PC-9 (cell line): ENCODE data around the gene KLHL18. TPM values are rescaled to one million over a fixed set of nuclear protein-coding genes. Genes with fewer than 3 reads are reported as not detected.

Experiments
- Bru-seq: library from RNA; stranded (reverse); fragments of 400-500 nt; gene quantifications from one replicate; lab custom pipeline; 2021; lab: Mats Ljungman, UMichigan
- BruChase-seq, 2 experiments: library from RNA; stranded (reverse); fragments of 400-500 nt; gene quantifications; one replicate each; lab custom pipeline; 2021; lab: Mats Ljungman, UMichigan
- BruUV-seq: library from RNA; stranded (reverse); fragments of 400-500 nt; replicated peaks from 2 replicates; lab custom pipeline; 2021; lab: Mats Ljungman, UMichigan
- CTCF ChIA-PET: fragments of 300-600 bp; sonication (Branson Sonifier 250); formaldehyde crosslinking; loops from one replicate; lab custom pipeline; 2022; ENCODE audit warnings: antibody characterized with exemption; lab: Charles Lee
- POLR2A ChIA-PET: fragments of 300-600 bp; sonication (Branson Sonifier 250); formaldehyde crosslinking; loops from one replicate; lab custom pipeline; 2022; ENCODE audit warnings: antibody characterized with exemption; ENCODE audit not compliant: unreplicated experiment; lab: Charles Lee
- DNase-seq, 2 experiments: peaks; one replicate each; pipeline versions ENCODE4 v3.0.0 to v3.0.0-alpha.2; 2015 to 2022; ENCODE audit warnings: mixed read lengths in 1 of 2
- H2AFZ ChIP-seq: fragments of 200-600 bp; sonication (generic); 2 replicates; pipeline ENCODE4 v1.8.1; 2017; ENCODE audit warnings: antibody characterized with exemption
- H3F3A ChIP-seq: fragments of 200-600 bp; sonication (generic); 2 replicates; pipeline ENCODE4 v1.8.1; 2017; ENCODE audit warnings: antibody characterized with exemption, mild to moderate bottlenecking, low read depth; ENCODE audit not compliant: insufficient read depth
- H3K27ac ChIP-seq: fragments of 200-600 bp; sonication (generic); 2 replicates; pipeline ENCODE4 v1.6.1; 2016; ENCODE audit warnings: mixed run types
- H3K27me3 ChIP-seq: fragments of 200-600 bp; sonication (generic); 2 replicates; pipeline ENCODE4 v1.6.1; 2016; ENCODE audit warnings: low read depth, mixed run types; ENCODE audit not compliant: insufficient read depth
- H3K36me3 ChIP-seq: fragments of 200-600 bp; sonication (generic); 2 replicates; pipeline ENCODE4 v1.6.1; 2016; ENCODE audit warnings: low read depth, mixed run types
- H3K4me1 ChIP-seq: fragments of 200-600 bp; sonication (generic); replicated peaks from 2 replicates; pipeline ENCODE4 v1.6.1; 2016; ENCODE audit warnings: mixed run types; ENCODE audit not compliant: insufficient read depth
- H3K4me2 ChIP-seq: fragments of 200-600 bp; sonication (generic); 2 replicates; pipeline ENCODE4 v1.6.1; 2017; ENCODE audit warnings: mixed run types
- H3K4me3 ChIP-seq: fragments of 200-600 bp; sonication (generic); 2 replicates; pipeline ENCODE4 v1.6.1; 2016; ENCODE audit warnings: mixed run types
- H3K79me2 ChIP-seq: fragments of 200-600 bp; sonication (generic); 2 replicates; pipeline ENCODE4 v1.6.1; 2017; ENCODE audit warnings: low read depth, mixed run types
- H3K9me2 ChIP-seq: fragments of 200-600 bp; sonication (generic); 2 replicates; pipeline ENCODE4 v1.8.1; 2017; ENCODE audit warnings: mild to moderate bottlenecking; ENCODE audit not compliant: insufficient read depth
- H3K9me3 ChIP-seq: fragments of 200-600 bp; sonication (generic); 2 replicates; pipeline ENCODE4 v1.8.1; 2016; ENCODE audit warnings: low read depth; ENCODE audit not compliant: insufficient read depth
- H4K20me1 ChIP-seq: fragments of 200-600 bp; sonication (generic); 2 replicates; pipeline ENCODE4 v1.8.1; 2017; ENCODE audit not compliant: insufficient read depth
- CTCF ChIP-seq: fragments of 200-600 bp; sonication (generic); conservative IDR thresholded peaks from 2 replicates; pipeline ENCODE4 v1.6.1; 2017; ENCODE audit warnings: mixed run types, antibody characterized with exemption, mild to moderate bottlenecking, moderate library complexity
- EZH2 ChIP-seq: fragments of 200-600 bp; sonication (generic); IDR thresholded peaks from 2 replicates; pipeline ENCODE4 v1.8.0; 2017; ENCODE audit warnings: antibody characterized with exemption, low read depth
- intact Hi-C: fragments of 100-400 bp; cut with micrococcal nuclease; formaldehyde crosslinking; loops from one replicate; pipeline ENCODE4 v1.10.0; 2022; ENCODE audit not compliant: unreplicated experiment
- long read RNA-seq: library from polyadenylated mRNA; stranded (forward); transcript quantifications from one replicate; pipeline ENCODE4 v2.0.0, GENCODE V29; 2022
- total RNA-seq: library from RNA; stranded (reverse); gene quantifications from 2 replicates; pipeline ENCODE4 v1.2.3, GENCODE V29; 2021

The KLHL18 gene
- total RNA-seq (16.0 and 21.9 TPM in 2 replicates), Bru-seq, nascent RNA (percentile 68 among the genes with signal in this experiment), BruChase-seq, experiment 1, labeled RNA remaining after a 2-hour chase (percentile 63 among the genes with signal in this experiment), BruChase-seq, experiment 2, labeled RNA remaining after a 6-hour chase (percentile 65 among the genes with signal in this experiment)
- long read RNA-seq, full-length matches to known transcripts: 5 of 15 reads
- long read RNA-seq, partial matches to known transcripts: 2 of 15 reads
- long read RNA-seq, other reads (novel, unspliced or antisense): 8 of 15 reads

- no peaks in the 10 kb centered on the region for H3K9me2 ChIP-seq
- CTCF ChIA-PET: interaction anchor here (1.3 kb wide), 1 partner anchor 129 kb away, joined by 4 read pairs; no protein-coding TSS in a partner anchor
- intact Hi-C loops: loop anchor here (5.0 kb wide), 1 partner anchor 40 kb away; no protein-coding TSS in a partner anchor
- peak within 1 kb of the TSS; percentile 93 for H3K4me2 ChIP-seq
- H3K27ac ChIP-seq: peak within 1 kb of the TSS; percentile 87
- no TSS peak for BruUV-seq
- POLR2A ChIA-PET: interaction anchor here (0.6 kb wide), 1 partner anchor 41 kb away, joined by 3 read pairs; no protein-coding TSS in a partner anchor
- no peaks in the 10 kb centered on the region for H4K20me1 ChIP-seq
- H3K27me3 ChIP-seq: no peaks in the 10 kb centered on the region
- peak; percentile 83 to 90 for DNase-seq
- TF ChIP-seq EZH2: no peak
- TF ChIP-seq CTCF: no peak
- H3K9me3 ChIP-seq: no peaks in the 10 kb centered on the region
- H3K4me3 ChIP-seq: peak within 1 kb of the TSS; percentile 86
- peaks cover 7% of the 10 kb centered on the region for H3K4me1 ChIP-seq
- H3F3A ChIP-seq: peaks cover 20% of the 10 kb centered on the region; the same call in 1 of the 2 replicates
- no peaks in the 10 kb centered on the region for H3K36me3 ChIP-seq
- peak within 1 kb of the TSS; percentile 91 for H2AFZ ChIP-seq
- H3K79me2 ChIP-seq: peaks cover 61% of the 10 kb centered on the region
These were observed at the start of gene KLHL18, which contains the start of gene KIF9 for GRCh38 chr3:47282424-47283192. KLHL18 (plus strand) TSS chr3:47282944; CDS start chr3:47282966, 22 bp downstream. KIF9 (minus strand) TSS chr3:47282799; CDS start chr3:47277374, 5,425 bp downstream.

- POLR2A ChIA-PET: no interaction called here
- Histone ChIP-seq H2AFZ (no peak overlapping the region), H3K9me2 (no peaks in the 10 kb centered on the region), H3K4me2 (no peak overlapping the region), H3K9me3 (no peaks in the 10 kb centered on the region), H3K4me3 (no peak overlapping the region), H3K27me3 (no peaks in the 10 kb centered on the region), H4K20me1 (no peaks in the 10 kb centered on the region), H3K36me3 (no peaks in the 10 kb centered on the region), H3K27ac (no peak overlapping the region), H3K4me1 (no peaks in the 10 kb centered on the region), H3K79me2 (no peaks in the 10 kb centered on the region), H3F3A (no peaks in the 10 kb centered on the region)
- CTCF ChIA-PET: no interaction called here
- intact Hi-C loops: no loop called here
- BruUV-seq: no TSS peak
- TF ChIP-seq EZH2 (no peak), CTCF (no peak)
- DNase-seq: no peak
These were observed 44.7 kb upstream of the KLHL18 start for GRCh38 chr3:47238017-47238416.

GRCh38 chr3:47239929-47240328, 42.8 kb upstream of the KLHL18 start:
- intact Hi-C loops: no loop called here
- Histone ChIP-seq H4K20me1 (no peaks in the 10 kb centered on the region), H3K9me2 (no peaks in the 10 kb centered on the region), H3K4me2 (no peak overlapping the region), H3K4me3 (no peak overlapping the region), H3K9me3 (no peaks in the 10 kb centered on the region), H3K27ac (no peak overlapping the region), H3K4me1 (no peaks in the 10 kb centered on the region), H3K79me2 (no peaks in the 10 kb centered on the region), H3K36me3 (no peaks in the 10 kb centered on the region), H3K27me3 (no peaks in the 10 kb centered on the region), H2AFZ (no peak overlapping the region), H3F3A (no peaks in the 10 kb centered on the region)
- POLR2A ChIA-PET: no interaction called here
- BruUV-seq: no TSS peak
- CTCF ChIA-PET: no interaction called here
- DNase-seq: no peak
- TF ChIP-seq EZH2 (no peak), CTCF (no peak)
